ENCODE measurements around the gene DHX15. TPM values are rescaled to one million over a fixed set of nuclear protein-coding genes. Genes with fewer than 3 reads are reported as not detected.

The DHX15 gene
- total and polyA plus RNA-seq, 8 donors, result 47.5 to 699 (median 127) TPM

DNA sequence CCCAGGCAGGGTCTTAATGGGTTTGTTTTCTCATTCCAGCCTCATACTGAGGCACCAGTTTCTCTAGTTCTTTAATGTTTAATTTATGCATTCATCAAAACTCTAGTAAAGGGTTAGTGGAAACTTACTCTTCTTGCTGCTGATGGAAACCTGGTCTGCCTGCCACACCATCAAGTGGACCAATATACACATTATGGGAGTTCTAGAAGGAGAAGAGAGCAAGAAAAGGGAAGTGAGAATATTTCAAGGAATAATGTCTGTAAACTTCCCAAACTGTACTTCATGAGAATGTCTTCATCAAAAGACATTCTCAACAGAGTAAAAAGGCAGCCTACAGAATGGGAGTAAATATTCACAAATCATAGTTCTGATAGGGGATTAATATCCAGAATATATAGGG is 20.9 kb upstream of the DHX15 start:
- Histone ChIP-seq H3K36me3 (no peaks in the 10 kb centered on the region), H3K27me3 (no peaks in the 10 kb centered on the region), H3K9me3 (no peaks in the 10 kb centered on the region), H3K4me3 (no peak overlapping the region), H3K4me1 (peaks cover 0 to 24% (median 0%) of the 10 kb centered on the region in 4 donors), H3K27ac (peak overlapping the region in 1 of 5 donors; percentile 51)
- TF ChIP-seq POLR2A (IDR thresholded peaks at IDR 0.05), result no peak
- TF ChIP-seq EP300 (IDR thresholded peaks at IDR 0.05), result no peak
- DNase-seq, result no peak
- intact Hi-C loops (cut with DNase I; ENCODE audit: low total_unique reads), result no loop called here

DNA sequence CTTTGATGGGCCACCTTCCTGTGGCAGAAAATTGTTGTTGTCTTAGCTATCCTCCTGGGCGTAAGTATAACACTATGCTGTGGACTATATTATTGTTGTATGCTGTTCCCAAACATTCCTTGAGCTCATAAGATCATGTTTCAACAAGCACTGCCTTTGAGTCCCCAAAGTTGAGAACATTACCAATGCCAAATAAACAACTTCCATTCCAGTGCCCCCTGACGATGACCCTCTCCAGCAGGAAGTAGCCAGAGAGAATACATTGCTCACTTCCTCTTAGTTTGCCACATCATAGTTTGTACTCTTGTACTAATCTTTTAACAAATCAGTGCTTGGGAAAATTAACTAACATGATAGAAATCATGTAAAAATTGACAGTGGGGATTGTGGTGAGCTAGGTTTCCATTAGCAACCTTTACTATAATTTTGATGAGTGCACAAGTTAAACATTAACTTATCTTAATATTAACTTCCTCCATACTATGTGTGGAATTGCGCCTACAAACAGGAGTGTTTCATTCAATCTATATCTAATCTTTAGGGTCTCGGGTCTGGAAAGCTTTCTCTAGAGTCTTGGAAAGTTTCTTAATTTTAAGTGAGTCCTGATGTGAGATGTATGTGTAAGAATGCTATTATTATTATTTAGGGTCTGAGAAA is 20.3 kb upstream of the DHX15 start:
- H3K9me3 ChIP-seq, result no peaks in the 10 kb centered on the region
- DNase-seq, result no peak
- intact Hi-C loops (cut with DNase I; ENCODE audit: low total_unique reads), result no loop called here
- peaks cover 0 to 24% (median 0%) of the 10 kb centered on the region in 4 donors for H3K4me1 ChIP-seq
- TF ChIP-seq POLR2AphosphoS5 (IDR thresholded peaks at IDR 0.05) (no peak), EP300 (IDR thresholded peaks at IDR 0.05) (no peak), POLR2A (IDR thresholded peaks at IDR 0.05) (no peak)
- H3K27me3 ChIP-seq, result no peaks in the 10 kb centered on the region
- H3K36me3 ChIP-seq, result no peaks in the 10 kb centered on the region
- H3K4me3 ChIP-seq, result no peak overlapping the region
- 34 to 54% (median 50%) methylated on average over 4 of the region's 4 CpGs for WGBS, 5 donors
- peak overlapping the region in 1 of 5 donors; percentile 51 for H3K27ac ChIP-seq

DNA sequence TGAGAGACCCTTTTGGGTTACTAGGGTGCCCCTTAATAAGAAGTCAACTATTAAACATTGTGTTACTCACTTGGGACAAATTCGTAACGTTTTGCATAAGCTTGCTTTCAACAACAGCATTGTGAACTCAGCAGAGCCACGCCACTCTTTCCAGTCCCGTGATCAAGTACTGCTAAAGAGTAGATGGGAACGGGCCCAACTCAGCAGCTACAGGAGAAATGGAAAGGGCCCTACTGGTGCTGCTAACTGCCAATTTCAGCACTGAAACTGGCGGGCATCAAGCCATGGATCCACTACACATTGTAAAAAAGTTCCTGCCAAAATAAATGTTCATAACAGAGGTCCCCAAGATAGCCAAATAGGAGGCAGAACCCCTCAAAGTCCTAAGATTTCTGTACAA is 19.0 kb upstream of the DHX15 start:
- H3K9me3 ChIP-seq, result no peaks in the 10 kb centered on the region
- intact Hi-C loops (cut with DNase I; ENCODE audit: low total_unique reads), result no loop called here
- TF ChIP-seq EP300 (IDR thresholded peaks at IDR 0.05), result no peak
- no peak for TF ChIP-seq POLR2A (IDR thresholded peaks at IDR 0.05)
- TF ChIP-seq, protein P1, sequence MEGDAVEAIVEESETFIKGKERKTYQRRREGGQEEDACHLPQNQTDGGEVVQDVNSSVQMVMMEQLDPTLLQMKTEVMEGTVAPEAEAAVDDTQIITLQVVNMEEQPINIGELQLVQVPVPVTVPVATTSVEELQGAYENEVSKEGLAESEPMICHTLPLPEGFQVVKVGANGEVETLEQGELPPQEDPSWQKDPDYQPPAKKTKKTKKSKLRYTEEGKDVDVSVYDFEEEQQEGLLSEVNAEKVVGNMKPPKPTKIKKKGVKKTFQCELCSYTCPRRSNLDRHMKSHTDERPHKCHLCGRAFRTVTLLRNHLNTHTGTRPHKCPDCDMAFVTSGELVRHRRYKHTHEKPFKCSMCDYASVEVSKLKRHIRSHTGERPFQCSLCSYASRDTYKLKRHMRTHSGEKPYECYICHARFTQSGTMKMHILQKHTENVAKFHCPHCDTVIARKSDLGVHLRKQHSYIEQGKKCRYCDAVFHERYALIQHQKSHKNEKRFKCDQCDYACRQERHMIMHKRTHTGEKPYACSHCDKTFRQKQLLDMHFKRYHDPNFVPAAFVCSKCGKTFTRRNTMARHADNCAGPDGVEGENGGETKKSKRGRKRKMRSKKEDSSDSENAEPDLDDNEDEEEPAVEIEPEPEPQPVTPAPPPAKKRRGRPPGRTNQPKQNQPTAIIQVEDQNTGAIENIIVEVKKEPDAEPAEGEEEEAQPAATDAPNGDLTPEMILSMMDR (IDR thresholded peaks at IDR 0.05), result no peak
- no peak for TF ChIP-seq POLR2AphosphoS5 (IDR thresholded peaks at IDR 0.05)
- H3K27ac ChIP-seq, result no peak overlapping the region
- no peak overlapping the region for H3K4me3 ChIP-seq
- H3K4me1 ChIP-seq, result peaks cover 0 to 29% (median 0%) of the 10 kb centered on the region in 4 donors
- 77 to 93% (median 80%) methylated on average over 6 of the region's 6 CpGs for WGBS, 5 donors
- no peak for DNase-seq
- H3K27me3 ChIP-seq, result no peaks in the 10 kb centered on the region
- H3K36me3 ChIP-seq, result no peaks in the 10 kb centered on the region

- Histone ChIP-seq H3K9me3 (no peaks in the 10 kb centered on the region), H3K27me3 (no peaks in the 10 kb centered on the region), H3K36me3 (no peaks in the 10 kb centered on the region), H3K27ac (no peak overlapping the region), H3K4me3 (no peak overlapping the region), H3K4me1 (peaks cover 0 to 26% (median 6%) of the 10 kb centered on the region in 4 donors)
- 52 to 89% (median 76%) methylated on average over 1 of the region's 1 CpG for WGBS, 5 donors
- intact Hi-C loops (cut with DNase I; ENCODE audit: low total_unique reads), result no loop called here
- TF ChIP-seq, protein P1 (IDR thresholded peaks at IDR 0.05), result no peak
- DNase-seq, result no peak
These were observed 16.8 kb upstream of the DHX15 start for GRCh38 chr4:24601121-24601520.

- Histone ChIP-seq H3K36me3 (no peaks in the 10 kb centered on the region), H3K4me3 (no peak overlapping the region), H3K4me1 (peaks cover 0 to 13% (median 6%) of the 10 kb centered on the region in 4 donors), H3K27me3 (no peaks in the 10 kb centered on the region), H3K9me3 (no peaks in the 10 kb centered on the region), H3K27ac (peak overlapping the region in 3 of 5 donors; percentile 83 to 88 (median 85))
- intact Hi-C loops (cut with DNase I; ENCODE audit: low total_unique reads), result no loop called here
- no peak for TF ChIP-seq POLR2A (IDR thresholded peaks at IDR 0.05)
- TF ChIP-seq, protein P1 (IDR thresholded peaks at IDR 0.05), result no peak
- TF ChIP-seq EP300 (IDR thresholded peaks at IDR 0.05), result no peak
- no peak for TF ChIP-seq POLR2AphosphoS5 (IDR thresholded peaks at IDR 0.05)
- 84 to 96% (median 93%) methylated on average over 6 to 22 of the region's 22 CpGs for WGBS, 5 donors
- DNase-seq, result no peak
These were observed 14.9 kb upstream of the DHX15 start for GRCh38 chr4:24599275-24599674.

All from stomach (tissue), 9 donors.